ENCODE measurements around the gene DOCK9.

- TF ChIP-seq CTCF (IDR thresholded peaks at IDR 0.05; ENCODE audit: low read length) (no peak), EZH2 (IDR thresholded peaks at IDR 0.05; ENCODE audit: borderline replicate concordance, low read length) (no peak)
Observed at GRCh38 chr13:98890186-98890585, 87.7 kb downstream of the DOCK9 start.
